GM18505 (cell line): ENCODE measurements around the gene NFIX.
A peak's percentile ranks its signal among the peaks of the same experiment; 100 is the strongest.

Experiments used
- ATAC-seq: cut with Tn5 transposase; IDR thresholded peaks from one replicate; pipeline ENCODE4 v1.9.1; 2021; ENCODE audit not compliant: unreplicated experiment
- POLR2A ChIP-seq: IDR thresholded peaks from 4 replicates; pipeline ENCODE4 v1.6.1; 2011; ENCODE audit warnings: borderline replicate concordance; ENCODE audit not compliant: insufficient read depth, insufficient read length; ENCODE audit errors: extremely low read depth

Gene NFIX

GRCh38 chr19:13100841-13101589, 105.7 kb downstream of the NFIX start:
- TF ChIP-seq POLR2A, result no peak

GRCh38 chr19:13101590-13102415, 106.5 kb downstream of the NFIX start:
- no peak for TF ChIP-seq POLR2A
- no peak for ATAC-seq

More at GRCh38 chr19:13100841-13101589, 105.7 kb downstream of the NFIX start:
- no peak for ATAC-seq

- TF ChIP-seq POLR2A, result no peak
- ATAC-seq, result peak; percentile 1
Observed at GRCh38 chr19:13102416-13102665, 107.1 kb downstream of the NFIX start.

DNA sequence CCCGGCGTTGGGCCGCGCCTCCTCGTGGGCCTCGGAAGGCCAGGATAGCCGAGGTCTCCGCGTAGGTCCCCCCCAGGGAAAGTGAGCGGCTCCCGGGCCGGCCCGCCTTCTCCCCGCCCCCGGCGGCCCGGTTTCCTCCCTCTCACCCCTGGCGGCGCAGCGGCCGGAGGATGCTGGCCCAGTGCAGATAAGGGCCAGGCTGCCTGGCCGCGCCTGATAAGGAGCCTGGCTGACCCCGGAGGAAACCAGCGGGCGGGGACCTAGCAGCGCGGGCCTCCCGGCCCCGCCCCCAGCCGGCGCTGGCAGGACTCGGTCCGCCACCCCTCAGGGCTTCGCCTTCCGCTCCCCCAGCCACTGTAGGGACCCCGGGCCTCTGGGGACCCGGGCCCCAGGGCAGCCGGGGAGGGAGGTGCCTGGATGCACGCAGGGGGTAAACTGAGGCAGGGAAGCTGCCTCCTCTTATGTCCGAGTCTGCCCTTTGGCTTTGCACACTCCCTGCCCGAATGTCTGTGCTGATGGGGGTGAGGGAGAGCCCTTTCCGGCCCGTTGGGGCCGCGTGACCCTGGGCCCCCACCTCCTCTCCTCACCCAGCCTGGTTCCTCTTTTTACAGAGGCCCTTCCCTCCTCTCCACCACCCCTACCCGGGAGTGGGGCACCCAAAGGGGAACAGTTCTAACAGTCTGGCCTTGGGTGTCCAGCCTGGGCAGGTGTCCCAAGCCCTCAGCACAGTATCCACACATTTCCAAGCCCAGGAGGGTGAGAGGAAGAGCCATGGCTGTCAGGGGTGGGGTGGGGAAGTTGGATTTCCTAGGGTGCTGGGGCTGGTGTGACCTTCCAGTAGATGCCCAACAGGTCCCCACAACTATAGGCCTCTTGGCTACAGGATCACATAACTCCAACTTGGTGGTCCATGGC, 107.6 kb downstream of the NFIX start, which contains the start of gene LYL1:
TSS of gene LYL1 (minus strand) at position 193 of the 915 bp plus-strand sequence. CDS start 1,687 bp downstream, outside the sequence.
- peak; percentile 68 for TF ChIP-seq POLR2A
- ATAC-seq, result peak; percentile 32

- ATAC-seq, result no peak
- TF ChIP-seq POLR2A, result no peak
Observed at GRCh38 chr19:13103581-13104359, 108.5 kb downstream of the NFIX start.

GRCh38 chr19:13104360-13104847, 109.1 kb downstream of the NFIX start:
- peak; percentile 35 for ATAC-seq

GRCh38 chr19:13104848-13105711, 109.8 kb downstream of the NFIX start:
- ATAC-seq, result no peak
- TF ChIP-seq POLR2A, result peak; percentile 50

More at GRCh38 chr19:13104360-13104847, 109.1 kb downstream of the NFIX start:
- peak; percentile 31 for TF ChIP-seq POLR2A

DNA sequence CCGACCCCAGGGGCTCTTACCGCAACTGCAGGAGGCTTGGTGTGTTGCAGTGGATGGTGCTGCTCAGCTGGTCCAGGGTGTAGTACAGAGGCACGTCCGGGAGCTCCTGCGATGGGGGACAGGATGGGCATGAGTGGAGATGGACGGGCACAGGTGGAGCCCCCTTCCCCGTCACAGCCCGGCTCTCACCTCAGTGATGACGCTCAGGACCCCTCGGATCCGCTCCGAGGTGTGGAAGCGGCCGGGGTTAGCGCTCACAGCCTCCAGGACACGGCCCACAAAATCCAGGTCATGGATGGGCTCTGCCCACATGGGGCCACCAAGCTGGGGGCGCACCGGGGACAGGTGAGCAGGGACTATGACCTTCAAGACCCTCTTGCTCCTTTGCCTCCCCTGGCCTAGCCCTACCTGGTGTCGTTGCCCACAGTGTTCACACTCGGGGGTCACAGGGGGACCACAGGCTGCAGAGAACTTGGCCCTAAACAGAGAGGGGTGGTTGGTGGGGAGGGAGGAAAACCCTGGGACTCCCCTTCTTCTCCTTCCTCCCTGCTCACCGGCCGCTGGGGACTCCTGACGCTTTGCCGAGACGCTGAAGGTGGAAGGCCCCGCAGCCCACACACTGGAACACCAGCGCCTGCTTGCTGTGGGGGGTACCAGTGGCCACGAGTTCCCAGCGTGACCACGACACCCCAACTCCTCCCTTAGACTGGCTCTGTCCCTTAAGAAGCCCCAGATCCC, 114.3 kb downstream of the NFIX start:
- no peak for TF ChIP-seq POLR2A
- ATAC-seq, result no peak

DNA sequence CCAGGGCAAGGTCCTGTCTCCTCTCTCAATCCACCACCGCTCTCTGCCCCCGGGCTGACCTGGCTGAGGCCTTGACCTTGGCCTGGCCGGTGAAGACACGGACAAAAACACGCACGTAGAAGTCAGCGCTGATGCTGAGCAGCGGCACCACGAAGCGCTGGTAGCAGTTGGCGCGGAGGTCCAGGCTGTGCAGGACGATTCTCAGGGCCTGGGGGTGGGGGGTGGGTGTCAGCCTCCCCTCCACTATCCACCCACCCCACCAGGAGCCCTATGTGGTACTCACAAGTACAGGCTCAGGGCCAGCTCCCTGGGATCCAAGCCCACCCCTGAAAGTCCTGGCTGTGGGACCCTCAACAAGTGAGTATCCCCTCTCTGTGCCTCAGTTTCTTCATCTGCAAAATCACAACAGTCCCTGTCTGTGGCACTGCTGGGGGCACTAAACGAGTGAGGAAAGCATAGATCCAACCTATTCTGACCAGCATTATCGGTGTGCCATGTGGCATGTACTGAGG, 114.9 kb downstream of the NFIX start:
- TF ChIP-seq POLR2A, result no peak
- no peak for ATAC-seq

DNA sequence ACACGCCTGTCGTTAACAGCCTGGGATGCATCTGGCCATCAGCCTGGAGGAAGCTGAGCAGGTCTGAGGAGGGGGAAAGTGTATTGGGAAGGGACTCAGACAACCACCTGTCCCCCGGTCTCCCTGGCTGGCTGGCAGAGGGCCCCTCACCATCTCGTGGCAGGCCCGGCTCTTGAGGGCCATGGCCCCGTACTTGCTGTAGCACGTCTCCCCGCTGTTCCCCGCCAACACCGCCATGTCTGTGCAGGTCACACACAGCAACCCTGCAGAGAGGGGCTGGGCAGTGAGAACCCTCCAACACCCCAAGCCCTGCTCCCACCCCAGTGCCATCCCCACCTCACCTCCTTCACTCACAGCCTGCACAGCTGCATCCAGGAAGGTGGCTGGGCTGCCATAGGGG, 117.3 kb downstream of the NFIX start:
- no peak for ATAC-seq
- no peak for TF ChIP-seq POLR2A

DNA sequence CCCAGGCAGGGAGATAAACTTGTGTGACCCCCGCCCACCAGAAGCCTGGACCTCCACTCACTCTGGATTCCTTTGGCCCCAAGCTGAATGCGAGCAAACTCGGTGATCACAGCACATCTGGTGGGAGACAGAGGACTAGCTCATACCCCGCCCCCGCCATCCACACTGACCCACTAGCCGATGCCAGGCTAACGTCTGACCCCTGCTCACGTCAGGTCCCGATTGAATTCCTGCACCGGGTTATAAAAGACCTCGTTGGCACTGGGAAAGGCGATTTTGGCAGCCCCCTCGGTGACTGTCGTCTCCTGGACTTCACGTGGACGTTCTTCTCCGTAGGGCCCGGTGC, 120.6 kb downstream of the NFIX start:
- no peak for TF ChIP-seq POLR2A
- no peak for ATAC-seq
